Measurements from ENCODE around the gene HOXB4. TPM values are rescaled to one million over a fixed set of nuclear protein-coding genes. Genes with fewer than 3 reads are reported as not detected.
A peak's percentile ranks its signal among the peaks of the same experiment; 100 is the strongest.

HOXB4 gene
- polyA plus RNA-seq, 1 experiment = 5.8 TPM

DNA sequence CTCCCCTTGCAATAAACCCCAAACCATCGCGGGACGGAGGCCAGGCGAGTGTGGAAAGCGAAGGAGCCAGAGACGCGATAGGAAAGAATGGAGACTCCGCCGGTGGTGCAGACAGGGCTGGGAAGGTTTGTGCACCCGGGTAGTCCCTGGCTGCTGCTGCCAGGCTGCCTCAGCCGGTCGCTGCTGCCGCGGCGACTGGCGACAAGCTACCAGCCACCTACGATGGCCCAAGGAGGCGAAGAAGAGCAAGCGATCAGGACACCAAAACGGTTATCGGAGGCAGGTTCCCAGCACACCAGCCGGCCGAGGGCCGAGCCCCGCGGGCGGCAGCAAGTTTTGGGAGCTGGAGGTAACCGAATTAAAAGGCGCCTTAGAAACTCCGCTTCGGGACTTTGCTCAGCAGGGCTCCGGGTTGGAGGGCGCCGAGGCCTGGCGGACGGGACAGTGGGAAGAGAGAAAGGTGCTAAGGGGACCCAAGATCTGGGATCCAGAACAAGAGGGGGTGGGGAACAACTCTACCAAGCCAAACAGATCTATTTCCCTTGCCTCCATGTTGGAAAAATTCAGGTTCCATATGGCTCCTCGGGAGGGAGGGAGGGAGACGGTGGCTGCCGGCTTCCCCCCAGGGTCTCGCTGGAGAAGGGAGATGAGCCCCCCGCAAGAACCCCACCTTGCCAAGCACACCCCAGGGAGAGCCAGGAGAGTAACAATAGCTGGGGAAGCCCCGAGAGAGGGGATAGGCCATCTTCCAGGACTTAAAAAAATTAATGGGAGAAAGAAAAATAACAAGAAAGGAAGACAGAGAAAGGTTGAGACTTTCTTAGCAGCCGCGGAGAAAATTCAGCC, 23.5 kb downstream of the HOXB4 start:
- DNase-seq (ENCODE audit: low read depth, low spot score) = no peak
- Histone ChIP-seq H3K9me3 (ENCODE audit: control insufficient read depth, insufficient read depth, low read length) (no peaks in the 10 kb centered on the region; the same call in 1 of the 2 replicates), H3K4me3 (ENCODE audit: low read depth, low read length) (peak overlapping the region; percentile 63), H3K27me3 (ENCODE audit: control insufficient read depth, insufficient read depth, low read length) (no peaks in the 10 kb centered on the region), H3K27ac (ENCODE audit: low read depth, low read length) (peak overlapping the region; percentile 90)
- POLR2A ChIA-PET = interaction anchor here (0.9 to 4.9 kb wide), 4 partner anchors 12 to 71 kb away, joined by 4 to 40 read pairs (median 9); no protein-coding TSS in a partner anchor
- CTCF ChIA-PET = interaction anchor here (0.6 to 1.8 kb wide), 2 partner anchors 39 to 49 kb away, joined by 3 to 8 read pairs; partner anchors contain the start of gene HOXB5
- TF ChIP-seq, protein P1, sequence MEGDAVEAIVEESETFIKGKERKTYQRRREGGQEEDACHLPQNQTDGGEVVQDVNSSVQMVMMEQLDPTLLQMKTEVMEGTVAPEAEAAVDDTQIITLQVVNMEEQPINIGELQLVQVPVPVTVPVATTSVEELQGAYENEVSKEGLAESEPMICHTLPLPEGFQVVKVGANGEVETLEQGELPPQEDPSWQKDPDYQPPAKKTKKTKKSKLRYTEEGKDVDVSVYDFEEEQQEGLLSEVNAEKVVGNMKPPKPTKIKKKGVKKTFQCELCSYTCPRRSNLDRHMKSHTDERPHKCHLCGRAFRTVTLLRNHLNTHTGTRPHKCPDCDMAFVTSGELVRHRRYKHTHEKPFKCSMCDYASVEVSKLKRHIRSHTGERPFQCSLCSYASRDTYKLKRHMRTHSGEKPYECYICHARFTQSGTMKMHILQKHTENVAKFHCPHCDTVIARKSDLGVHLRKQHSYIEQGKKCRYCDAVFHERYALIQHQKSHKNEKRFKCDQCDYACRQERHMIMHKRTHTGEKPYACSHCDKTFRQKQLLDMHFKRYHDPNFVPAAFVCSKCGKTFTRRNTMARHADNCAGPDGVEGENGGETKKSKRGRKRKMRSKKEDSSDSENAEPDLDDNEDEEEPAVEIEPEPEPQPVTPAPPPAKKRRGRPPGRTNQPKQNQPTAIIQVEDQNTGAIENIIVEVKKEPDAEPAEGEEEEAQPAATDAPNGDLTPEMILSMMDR (IDR thresholded peaks at IDR 0.05; ENCODE audit: low read depth, low read length) = no peak

- TF ChIP-seq, protein P1 (IDR thresholded peaks at IDR 0.05; ENCODE audit: low read depth, low read length) = no peak
- peak overlapping the region; percentile 90 for H3K27ac ChIP-seq (ENCODE audit: low read depth, low read length)
- peak overlapping the region; percentile 63 for H3K4me3 ChIP-seq (ENCODE audit: low read depth, low read length)
- H3K9me3 ChIP-seq (ENCODE audit: control insufficient read depth, insufficient read depth, low read length) = no peaks in the 10 kb centered on the region; the same call in 1 of the 2 replicates
- ChIA-PET POLR2A (interaction anchor here (4.9 kb wide), 1 partner anchor 16 kb away, joined by 40 read pairs; no protein-coding TSS in a partner anchor), CTCF (no interaction called here)
- no peak for DNase-seq (ENCODE audit: low read depth, low spot score)
- H3K27me3 ChIP-seq (ENCODE audit: control insufficient read depth, insufficient read depth, low read length) = no peaks in the 10 kb centered on the region
Measured at GRCh38 chr17:48553826-48554225, 24.3 kb downstream of the HOXB4 start.

DNA sequence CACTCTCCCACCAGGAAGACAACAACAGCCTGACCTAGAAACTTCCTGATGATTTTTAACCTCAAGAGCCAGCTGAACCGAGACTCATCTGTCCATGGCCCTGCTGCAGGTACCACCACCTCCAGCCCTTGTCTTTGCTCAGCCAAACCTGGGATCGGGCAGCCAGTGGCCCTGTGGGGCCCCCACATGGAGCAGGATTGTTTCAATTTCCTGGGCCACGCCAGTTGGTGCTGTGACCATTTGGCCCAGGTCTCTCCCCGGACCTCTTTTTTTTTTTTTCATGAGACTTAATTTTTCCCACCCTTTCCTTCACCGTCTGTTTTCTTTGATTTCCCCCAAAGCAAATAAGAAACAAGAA, 25.0 kb downstream of the HOXB4 start:
- ChIA-PET CTCF (no interaction called here), POLR2A (no interaction called here)
- Histone ChIP-seq H3K4me3 (ENCODE audit: low read depth, low read length) (peak overlapping the region; percentile 63), H3K27me3 (ENCODE audit: control insufficient read depth, insufficient read depth, low read length) (no peaks in the 10 kb centered on the region), H3K9me3 (ENCODE audit: control insufficient read depth, insufficient read depth, low read length) (no peaks in the 10 kb centered on the region; the same call in 1 of the 2 replicates), H3K27ac (ENCODE audit: low read depth, low read length) (peak overlapping the region; percentile 89)
- TF ChIP-seq, protein P1 (IDR thresholded peaks at IDR 0.05; ENCODE audit: low read depth, low read length) = no peak
- no peak for DNase-seq (ENCODE audit: low read depth, low spot score)

GRCh38 chr17:48552466-48553189, 25.5 kb downstream of the HOXB4 start:
- Histone ChIP-seq H3K27ac (ENCODE audit: low read depth, low read length) (peak overlapping the region; percentile 89), H3K27me3 (ENCODE audit: control insufficient read depth, insufficient read depth, low read length) (no peaks in the 10 kb centered on the region), H3K4me3 (ENCODE audit: low read depth, low read length) (peak overlapping the region; percentile 63), H3K9me3 (ENCODE audit: control insufficient read depth, insufficient read depth, low read length) (no peaks in the 10 kb centered on the region; the same call in 1 of the 2 replicates)
- TF ChIP-seq, protein P1 (IDR thresholded peaks at IDR 0.05; ENCODE audit: low read depth, low read length) = peak; percentile 27
- POLR2A ChIA-PET = interaction anchor here (0.7 to 0.8 kb wide), 2 partner anchors 9 to 82 kb away, joined by 3 read pairs; no protein-coding TSS in a partner anchor
- CTCF ChIA-PET = interaction anchor here (0.8 to 0.9 kb wide), 2 partner anchors 30 to 217 kb away, joined by 3 to 4 read pairs; no protein-coding TSS in a partner anchor
- DNase-seq (ENCODE audit: low read depth, low spot score) = no peak
